GM12892 (cell line): Measurements from ENCODE around the gene MAP3K6.

Experiments used
- POLR2A ChIP-seq: IDR thresholded peaks from 2 replicates; pipeline ENCODE4 v1.6.1; 2011; ENCODE audit warnings: low read depth, low read length, control low read depth
- POLR2AphosphoS5 ChIP-seq: IDR thresholded peaks from 2 replicates; pipeline ENCODE4 v1.6.1; 2011; ENCODE audit warnings: low read depth, low read length, control low read depth

- TF ChIP-seq POLR2AphosphoS5 (no peak), POLR2A (no peak)
Observed at GRCh38 chr1:27397110-27397509, 30.3 kb upstream of the MAP3K6 start.
